Mucosa of descending colon (tissue), 3 donors: ENCODE measurements around the gene GABRG3. TPM values are rescaled to one million over a fixed set of nuclear protein-coding genes. Genes with fewer than 3 reads are reported as not detected.

Source experiments
- ATAC-seq: fragments of 200-7000 bp; cut with Tn5 transposase; one replicate; pipeline ENCODE4 v1.9.1; 2020; ENCODE audit warnings: mild to moderate bottlenecking, moderate library complexity
- DNase-seq, 3 donors: peaks; one replicate each; pipeline ENCODE4 v3.0.0-alpha.2; 2020
- H3K36me3 ChIP-seq: fragments of 200-600 bp; one replicate; pipeline ENCODE4 v1.8.0; 2021; ENCODE audit warnings: low read depth, mild to moderate bottlenecking
- H3K4me1 ChIP-seq: fragments of 200-600 bp; one replicate; pipeline ENCODE4 v1.8.0; 2021; ENCODE audit warnings: low read depth, mild to moderate bottlenecking
- H3K4me3 ChIP-seq: fragments of 200-600 bp; one replicate; pipeline ENCODE4 v1.8.0; 2021; ENCODE audit warnings: mild to moderate bottlenecking
- H3K9me3 ChIP-seq: fragments of 200-600 bp; one replicate; pipeline ENCODE4 v1.8.0; 2021; ENCODE audit warnings: mild to moderate bottlenecking
- CTCF ChIP-seq: fragments of 200-600 bp; IDR thresholded peaks from one replicate; pipeline ENCODE4 v1.8.0; 2022; ENCODE audit warnings: antibody characterized with exemption, mild to moderate bottlenecking
- intact Hi-C, 2 donors: fragments of 100-400 bp; cut with DNase I in 1 of 2; cut with micrococcal nuclease in 1 of 2; formaldehyde crosslinking; loops; one replicate each; pipeline versions ENCODE4 v1.11.0 to v1.11.1; 2022; cut with DNase I, micrococcal nuclease
- total RNA-seq, 3 donors: library from RNA; stranded (reverse); fragmentation: NEBNext Ultra II Directional in 2 of 3; extraction: Animal tissue kit (Norgen Biotek cat#: 25700) in 2 of 3; gene quantifications; one replicate each; pipeline versions ENCODE4 v1.2.1 to v1.2.4, GENCODE V29; 2021 to 2023
- donor health status: DM: no; HTN: no; CAD: no; lungs with moderate emphysema.
- donor health status: DM: no; HTN: no; CAD: no.
- donor health status: DM: no; HTN: yes; CAD: no.

Gene GABRG3
- total RNA-seq, 3 donors from 2014 or later, result 0.03 TPM; not detected in 2

- Histone ChIP-seq H3K36me3 (no peaks in the 10 kb centered on the region), H3K9me3 (peaks cover 78% of the 10 kb centered on the region), H3K4me1 (no peaks in the 10 kb centered on the region), H3K4me3 (no peak overlapping the region)
- intact Hi-C loops, result no loop called here
- ATAC-seq (no peak), DNase-seq (no peak)
- TF ChIP-seq CTCF, result no peak
Observed at GRCh38 chr15:27575521-27575920, 604.5 kb downstream of the GABRG3 start.

DNA sequence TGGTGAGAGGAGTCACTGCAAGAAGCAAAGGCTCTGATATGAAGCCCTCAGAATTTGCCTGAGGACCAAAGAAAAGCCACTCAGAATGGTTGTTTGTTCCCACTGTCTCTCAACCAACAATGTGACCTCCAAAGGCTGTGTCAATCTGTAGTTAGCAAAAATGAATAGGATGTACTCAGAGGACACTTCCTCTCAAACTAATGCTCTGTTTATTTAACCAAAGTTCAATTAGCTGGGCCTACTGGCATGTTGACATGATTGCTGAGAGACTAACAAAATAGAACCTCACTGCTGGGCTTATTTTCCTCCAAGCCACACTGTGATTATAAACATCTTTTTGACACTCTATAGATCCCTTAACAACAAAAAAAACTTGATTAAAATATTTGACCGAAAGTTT is 605.6 kb downstream of the GABRG3 start:
- intact Hi-C loops, result no loop called here
- Histone ChIP-seq H3K36me3 (no peaks in the 10 kb centered on the region), H3K4me3 (no peak overlapping the region), H3K9me3 (peaks cover 76% of the 10 kb centered on the region), H3K4me1 (no peaks in the 10 kb centered on the region)
- DNase-seq (no peak), ATAC-seq (no peak)
- TF ChIP-seq CTCF, result no peak

DNA sequence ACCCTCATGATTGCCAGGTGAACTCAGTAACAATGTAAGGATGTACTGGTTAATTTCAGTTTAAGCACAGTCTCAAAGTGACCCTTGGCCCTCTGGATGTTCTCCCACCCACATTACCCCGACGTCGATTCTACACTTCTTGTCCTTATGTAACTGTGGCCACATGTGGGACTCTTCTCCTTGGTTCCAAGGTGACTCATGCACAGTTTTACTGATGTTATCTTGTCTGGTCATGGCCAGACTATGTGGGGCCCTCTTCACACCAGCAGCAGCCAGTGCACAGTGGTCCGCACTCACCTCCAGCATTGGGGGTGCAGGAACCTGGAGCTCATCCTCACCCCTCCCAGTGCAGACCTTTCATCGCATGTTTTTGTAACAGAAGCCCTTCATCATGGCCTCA is 608.8 kb downstream of the GABRG3 start:
- no peak for TF ChIP-seq CTCF
- Histone ChIP-seq H3K4me1 (no peaks in the 10 kb centered on the region), H3K36me3 (no peaks in the 10 kb centered on the region), H3K9me3 (peaks cover 72% of the 10 kb centered on the region), H3K4me3 (no peak overlapping the region)
- intact Hi-C loops, result no loop called here
- DNase-seq, result no peak
- no peak for ATAC-seq

DNA sequence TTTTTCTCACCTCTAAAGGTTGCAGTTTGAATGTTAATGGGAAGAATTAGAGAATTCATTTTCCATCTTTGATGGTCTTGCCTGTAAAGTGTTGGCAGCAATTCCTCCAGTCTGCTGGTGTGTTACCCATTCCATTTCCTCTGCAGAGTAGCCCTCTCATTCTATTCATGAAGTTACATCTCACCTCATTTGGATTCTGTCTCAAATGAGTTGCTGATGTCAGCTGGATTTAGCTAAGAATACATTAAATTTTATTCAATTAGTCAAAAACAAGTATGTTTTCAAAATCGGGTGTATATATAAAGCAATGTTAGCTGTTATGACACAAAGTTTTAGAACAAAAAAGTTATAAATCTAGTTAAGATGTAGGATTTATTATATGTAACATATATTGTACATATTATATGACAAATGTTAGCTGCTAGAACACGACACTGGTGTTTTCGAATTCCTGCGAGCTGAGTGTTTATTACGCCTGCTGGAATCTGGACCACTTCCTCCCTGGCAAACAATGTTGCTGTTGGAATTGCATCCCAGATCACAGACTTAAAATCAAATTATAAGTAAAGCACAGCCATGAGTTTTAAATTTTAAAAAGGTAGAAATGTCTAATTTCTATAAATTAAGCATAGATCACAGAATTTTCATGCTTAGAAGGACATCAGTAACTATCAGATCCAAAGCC is 611.9 kb downstream of the GABRG3 start:
- intact Hi-C loops, result no loop called here
- no peak overlapping the region for H3K4me3 ChIP-seq
- H3K36me3 ChIP-seq, result no peaks in the 10 kb centered on the region
- no peak for TF ChIP-seq CTCF
- H3K4me1 ChIP-seq, result no peaks in the 10 kb centered on the region
- DNase-seq, result no peak
- H3K9me3 ChIP-seq, result peaks cover 61% of the 10 kb centered on the region
- ATAC-seq, result no peak

DNA sequence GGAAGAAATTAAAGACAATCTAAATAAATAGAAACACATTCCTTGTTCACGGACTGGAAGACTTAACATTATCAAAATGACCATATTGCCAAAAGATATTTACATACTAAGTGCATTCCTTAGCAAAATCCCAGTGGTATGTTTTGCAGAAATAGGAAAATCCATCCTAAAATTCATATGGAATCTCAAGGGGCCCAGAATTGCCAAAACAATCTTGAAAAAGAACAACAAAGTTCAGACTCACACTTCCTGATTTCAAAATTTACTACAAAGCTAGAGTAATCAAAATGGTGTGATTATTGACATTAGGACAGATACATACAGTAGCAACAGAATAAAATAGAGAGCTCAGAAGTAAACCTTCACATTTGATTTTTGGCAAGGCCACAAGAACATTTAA is 612.7 kb downstream of the GABRG3 start:
- Histone ChIP-seq H3K4me3 (no peak overlapping the region), H3K4me1 (no peaks in the 10 kb centered on the region), H3K36me3 (no peaks in the 10 kb centered on the region), H3K9me3 (peaks cover 59% of the 10 kb centered on the region)
- no peak for TF ChIP-seq CTCF
- no peak for ATAC-seq
- intact Hi-C loops, result no loop called here
- DNase-seq, result no peak
